ENCODE results near the gene FAM193A. TPM values are rescaled to one million over a fixed set of nuclear protein-coding genes. Genes with fewer than 3 reads are reported as not detected.
A peak's percentile ranks its signal among the peaks of the same experiment; 100 is the strongest.

Gene FAM193A
- total RNA-seq, 4 donors from 2014 or later, result 9.8 to 18.7 (median 16.4) TPM

- WGBS, 2 donors, result 92 to 94% methylated on average over 5 of the region's 5 CpGs
- DNase-seq, result no peak
- peaks cover 23 to 100% (median 50%) of the 10 kb centered on the region in 3 donors for H3K36me3 ChIP-seq
Measured at GRCh38 chr4:2695346-2696060, 159.1 kb downstream of the FAM193A start.

GRCh38 chr4:2696423-2696822, 160.0 kb downstream of the FAM193A start:
- no peaks in the 10 kb centered on the region for H3K27me3 ChIP-seq
- peak; percentile 18 for DNase-seq
- TF ChIP-seq POLR2A (IDR thresholded peaks at IDR 0.05), result no peak
- TF ChIP-seq CTCF (IDR thresholded peaks at IDR 0.05), result no peak
- peaks cover 27 to 100% (median 52%) of the 10 kb centered on the region in 3 donors for H3K36me3 ChIP-seq
- whole genome bisulfite sequencing, 2 donors, result 74 to 82% methylated on average over 14 of the region's 14 CpGs
- intact Hi-C loops (cut with DNase I), result no loop called here
- H3K27ac ChIP-seq, result no peak overlapping the region
- no peaks in the 10 kb centered on the region for H3K4me1 ChIP-seq
- H3K4me3 ChIP-seq, result no peak overlapping the region
- no peaks in the 10 kb centered on the region for H3K9me3 ChIP-seq

More at GRCh38 chr4:2695346-2696060, 159.1 kb downstream of the FAM193A start:
- Histone ChIP-seq H3K9me3 (no peaks in the 10 kb centered on the region), H3K4me3 (no peak overlapping the region), H3K27ac (no peak overlapping the region), H3K4me1 (no peaks in the 10 kb centered on the region), H3K27me3 (no peaks in the 10 kb centered on the region)
- intact Hi-C loops (cut with DNase I), result no loop called here
- TF ChIP-seq CTCF (IDR thresholded peaks at IDR 0.05), result no peak
- no peak for TF ChIP-seq POLR2A (IDR thresholded peaks at IDR 0.05)

- intact Hi-C loops (cut with DNase I), result no loop called here
- Histone ChIP-seq H3K4me3 (no peak overlapping the region), H3K36me3 (peaks cover 27 to 100% (median 54%) of the 10 kb centered on the region in 3 donors), H3K27me3 (no peaks in the 10 kb centered on the region), H3K4me1 (no peaks in the 10 kb centered on the region), H3K9me3 (no peaks in the 10 kb centered on the region), H3K27ac (no peak overlapping the region)
- TF ChIP-seq POLR2A (IDR thresholded peaks at IDR 0.05), result no peak
- no peak for TF ChIP-seq CTCF (IDR thresholded peaks at IDR 0.05)
- 79% methylated on average over 7 of the region's 8 CpGs; no CpG with 5 or more reads in 1 of the 2 donors for WGBS, 2 donors
- no peak for DNase-seq
Measured at GRCh38 chr4:2697995-2698414, 161.6 kb downstream of the FAM193A start.

GRCh38 chr4:2698504-2698903, 162.1 kb downstream of the FAM193A start:
- peaks cover 27 to 100% (median 57%) of the 10 kb centered on the region in 3 donors for H3K36me3 ChIP-seq
- no peaks in the 10 kb centered on the region for H3K4me1 ChIP-seq
- TF ChIP-seq POLR2A (IDR thresholded peaks at IDR 0.05), result no peak
- H3K27me3 ChIP-seq, result no peaks in the 10 kb centered on the region
- WGBS, 2 donors, result 56 to 74% methylated on average over 1 of the region's 1 CpG
- no peak for DNase-seq
- H3K9me3 ChIP-seq, result no peaks in the 10 kb centered on the region
- no peak overlapping the region for H3K27ac ChIP-seq
- no peak overlapping the region for H3K4me3 ChIP-seq
- intact Hi-C loops (cut with DNase I), result no loop called here

- Histone ChIP-seq H3K27ac (no peak overlapping the region), H3K4me1 (no peaks in the 10 kb centered on the region), H3K36me3 (peaks cover 32 to 100% (median 56%) of the 10 kb centered on the region in 3 donors), H3K4me3 (no peak overlapping the region), H3K9me3 (no peaks in the 10 kb centered on the region), H3K27me3 (no peaks in the 10 kb centered on the region)
- TF ChIP-seq POLR2A (IDR thresholded peaks at IDR 0.05), result no peak
- DNase-seq, result no peak
- intact Hi-C loops (cut with DNase I), result no loop called here
- 82 to 88% methylated on average over 4 to 11 of the region's 12 CpGs for WGBS, 2 donors
Measured at GRCh38 chr4:2698951-2699505, 162.6 kb downstream of the FAM193A start.

- H3K9me3 ChIP-seq, result no peaks in the 10 kb centered on the region
- H3K27me3 ChIP-seq, result no peaks in the 10 kb centered on the region
- 82 to 85% methylated on average over 6 to 7 of the region's 7 CpGs for WGBS, 2 donors
- no peak overlapping the region for H3K4me3 ChIP-seq
- peaks cover 35 to 100% (median 55%) of the 10 kb centered on the region in 3 donors for H3K36me3 ChIP-seq
- DNase-seq, result no peak
- intact Hi-C loops (cut with DNase I), result no loop called here
- no peak overlapping the region for H3K27ac ChIP-seq
- no peaks in the 10 kb centered on the region for H3K4me1 ChIP-seq
- no peak for TF ChIP-seq POLR2A (IDR thresholded peaks at IDR 0.05)
Measured at GRCh38 chr4:2699534-2699933, 163.1 kb downstream of the FAM193A start.
